Neural progenitor cell (in vitro differentiated cells): ENCODE data around the gene PAK6.
A peak's percentile ranks its signal among the peaks of the same experiment; 100 is the strongest.

Experiments
- CTCF ChIP-seq: fragments of 200-600 bp; sonication (generic); IDR thresholded peaks from 2 replicates; pipeline ENCODE4 v1.5.1; 2017; ENCODE audit warnings: antibody characterized with exemption, mild to moderate bottlenecking
- EZH2phosphoT487 ChIP-seq: fragments of 200-600 bp; sonication (generic); IDR thresholded peaks from 2 replicates; pipeline ENCODE4 v1.6.1; 2017; ENCODE audit warnings: antibody characterized with exemption

- TF ChIP-seq CTCF: no peak
- peak; percentile 58 for TF ChIP-seq EZH2phosphoT487
These were observed 41.6 kb downstream of the PAK6 start for GRCh38 chr15:40280260-40281056.
